K562 (cell line): ENCODE measurements around the gene TOM1L2. TPM values are rescaled to one million over a fixed set of nuclear protein-coding genes. Genes with fewer than 3 reads are reported as not detected.

Experiments used
- ELF4 ChIP-seq: fragments of 450-650 bp; formaldehyde crosslinking; IDR thresholded peaks from 2 replicates; pipeline ENCODE4 v1.4.0; 2022; ENCODE audit warnings: missing genetic modification characterization
- FOXP1 ChIP-seq: sonication (generic); formaldehyde crosslinking; IDR thresholded peaks from 2 replicates; pipeline ENCODE4 v1.8.0; 2022; ENCODE audit warnings: mild to moderate bottlenecking, missing genetic modification reagents
- JUN ChIP-seq, 2 experiments: sonication (generic) in 1 of 2; formaldehyde crosslinking in 1 of 2; IDR thresholded peaks; 2 replicates each; pipeline versions ENCODE4 v1.6.1 to v1.8.0; 2012 to 2022; ENCODE audit warnings: borderline replicate concordance in 2 of 2, mild to moderate bottlenecking in 2 of 2, improper control_type of control experiment in 1 of 2, low read depth in 1 of 2, low read length in 1 of 2, missing genetic modification reagents in 1 of 2
- L3MBTL2 ChIP-seq: fragments of 450-650 bp; IDR thresholded peaks from 2 replicates; pipeline ENCODE4 v1.6.1; 2016; ENCODE audit warnings: mild to moderate bottlenecking, moderate library complexity
- NR2C2 ChIP-seq, 2 experiments: fragments of 200-800 bp in 1 of 2; sonication (Bioruptor generic) in 1 of 2; sonication (generic) in 1 of 2; formaldehyde crosslinking in 1 of 2; IDR thresholded peaks; 2 replicates each; pipeline versions ENCODE4 v1.6.1 to v1.8.0; 2016 to 2022; ENCODE audit warnings: mild to moderate bottlenecking in 1 of 2, missing compliant biosample characterization in 1 of 2, missing genetic modification characterization in 1 of 2, missing genetic modification reagents in 1 of 2
- NR4A1 ChIP-seq, 2 experiments: fragments of 250-450 bp in 1 of 2; fragments of 450-650 bp in 1 of 2; sonication (Bioruptor Pico) in 1 of 2; IDR thresholded peaks; 2 replicates each; pipeline versions ENCODE4 v1.4.0 to v1.6.1; 2016 to 2020; ENCODE audit warnings: mild to moderate bottlenecking in 2 of 2, missing compliant biosample characterization in 1 of 2, missing genetic modification characterization in 1 of 2, moderate library complexity in 1 of 2
- NRF1 ChIP-seq, 2 experiments: fragments of 450-650 bp; IDR thresholded peaks in 1 of 2; conservative IDR thresholded peaks in 1 of 2; 2 replicates each; pipeline ENCODE4 v1.6.1; 2014; ENCODE audit warnings: mild to moderate bottlenecking in 2 of 2
- PRMT5 ChIP-seq: sonication (generic); formaldehyde crosslinking; IDR thresholded peaks from 2 replicates; pipeline ENCODE4 v1.5.0; 2020; ENCODE audit warnings: missing genetic modification reagents
- RBM39 ChIP-seq: fragments of 200-400 bp; formaldehyde crosslinking; optimal IDR thresholded peaks from 2 replicates; pipeline ENCODE3; 2018; ENCODE audit warnings: low read depth, low read length
- SMARCA4 ChIP-seq: fragments of 450-650 bp; IDR thresholded peaks from 2 replicates; pipeline ENCODE4 v1.6.1; 2016
- TAL1 ChIP-seq: fragments of 450-650 bp; IDR thresholded peaks from 2 replicates; pipeline ENCODE4 v1.6.1; 2016; ENCODE audit warnings: mild to moderate bottlenecking
- ZFP1 ChIP-seq: fragments of 450-650 bp; formaldehyde crosslinking; IDR thresholded peaks from 2 replicates; pipeline ENCODE4 v1.4.0; 2020; ENCODE audit warnings: mild to moderate bottlenecking, mixed read lengths
- ZNF134 ChIP-seq: fragments of 250-450 bp; sonication (Bioruptor Pico); conservative IDR thresholded peaks from 2 replicates; pipeline ENCODE4 v1.4.0; 2020
- ZNF175 ChIP-seq: fragments of 200-800 bp; sonication (Bioruptor generic); IDR thresholded peaks from 2 replicates; pipeline ENCODE4 v1.6.1; 2016; ENCODE audit warnings: low read depth, mild to moderate bottlenecking, missing genetic modification characterization, missing compliant biosample characterization
- ZNF263 ChIP-seq: sonication (generic); formaldehyde crosslinking; IDR thresholded peaks from 2 replicates; pipeline ENCODE4 v1.8.0; 2022; ENCODE audit warnings: mild to moderate bottlenecking, missing genetic modification reagents, borderline replicate concordance
- ZNF398 ChIP-seq: fragments of 250-450 bp; sonication (Bioruptor Pico); IDR thresholded peaks from 2 replicates; pipeline ENCODE4 v1.8.0; 2021; ENCODE audit warnings: moderate library complexity, mild to moderate bottlenecking, inconsistent platforms
- ZNF592 ChIP-seq: fragments of 450-650 bp; IDR thresholded peaks from 2 replicates; pipeline ENCODE4 v1.6.1; 2017; ENCODE audit warnings: antibody characterized with exemption, mild to moderate bottlenecking
- ZNF79 ChIP-seq: fragments of 250-450 bp; sonication (Bioruptor Pico); IDR thresholded peaks from 2 replicates; pipeline ENCODE4 v1.4.0; 2020; ENCODE audit warnings: low read depth, mild to moderate bottlenecking, moderate library complexity
- polyA plus RNA-seq, 8 experiments: library from polyadenylated mRNA; depleted of rRNA in 4 of 8; stranded (reverse) in 5 of 8; unstranded in 3 of 8; fragments of >200 nt; fragmentation: Nextera tagmentation in 2 of 8; fragmentation: Illumina TruSeq in 1 of 8; extraction: Ambion mirVana in 2 of 8; extraction: Trizol in 1 of 8; gene quantifications; 2 replicates each; pipeline versions ENCODE4 v1.2.1 to v1.2.3, GENCODE V29; 2011 to 2014; ENCODE audit warnings: inconsistent platforms in 1 of 8, missing spikeins in 1 of 8
- total RNA-seq, 7 experiments: library from RNA; depleted of rRNA in 6 of 7; stranded (reverse); fragments of >200 nt in 6 of 7; fragmentation: Illumina TruSeq in 2 of 7; extraction: Trizol in 2 of 7; gene quantifications; 2 replicates each; pipeline versions ENCODE4 v1.2.1 to v1.2.3, GENCODE V29; 2011 to 2021; ENCODE audit warnings: low replicate concordance in 1 of 7

Gene TOM1L2
- total and polyA plus RNA-seq, 9 of the 15 experiments (the other 6 are each of a cell fraction or from before 2014, with no cell fraction given), result 0.07 to 6.0 (median 2.5) TPM

- TF ChIP-seq NR2C2 (CRISPR knock-in tag; IDR thresholded peaks at IDR 0.05), result 0 out of 2 replicates have a peak, but pooled peaks have one; percentile 37
- no peak for TF ChIP-seq NR2C2 (tag; IDR thresholded peaks at IDR 0.05)
- TF ChIP-seq SMARCA4, result no peak
- no peak for TF ChIP-seq L3MBTL2
- TF ChIP-seq ZNF134, result no peak
- peak; percentile 15; the same call in 1 of the 2 replicates for TF ChIP-seq ZNF592
- no peak for TF ChIP-seq TAL1
- no peak for TF ChIP-seq ZFP1
- peak; percentile 64 to 72 for TF ChIP-seq NRF1 (conservative IDR thresholded peaks at IDR 0.05 in 1 of 2, IDR thresholded peaks at IDR 0.05 in 1 of 2)
- no peak for TF ChIP-seq NR4A1 (CRISPR knock-in tag; IDR thresholded peaks at IDR 0.05)
- no peak for TF ChIP-seq NR4A1 (tag; IDR thresholded peaks at IDR 0.05)
- TF ChIP-seq ZNF263 (CRISPR knock-in tag), result no peak
- no peak for TF ChIP-seq RBM39
- no peak for TF ChIP-seq PRMT5 (CRISPR knock-in tag)
- TF ChIP-seq ZNF175, result no peak
- no peak for TF ChIP-seq FOXP1 (CRISPR knock-in tag)
- no peak for TF ChIP-seq JUN (IDR thresholded peaks at IDR 0.05; ENCODE audit: borderline replicate concordance, low read depth, low read length)
- no peak for TF ChIP-seq JUN (CRISPR knock-in tag; IDR thresholded peaks at IDR 0.05; ENCODE audit: borderline replicate concordance)
- TF ChIP-seq ELF4 (CRISPR knock-in tag), result no peak
- TF ChIP-seq ZNF79 (CRISPR knock-in tag), result no peak
- no peak for TF ChIP-seq ZNF398
These were observed 137.2 kb downstream of the TOM1L2 start (continued) for GRCh38 chr17:17834974-17835373.
